SK-N-MC (cell line): ENCODE measurements around the gene BSPRY.

ENCODE experiments used
- DNase-seq: peaks from one replicate; pipeline ENCODE4 v3.0.0-alpha.2; 2011; ENCODE audit warnings: low read depth, low spot score
- H3K27ac ChIP-seq: fragments of 200-600 bp; sonication (generic); 2 replicates; pipeline ENCODE4 v1.5.1; 2016; ENCODE audit warnings: mixed run types
- H3K36me3 ChIP-seq: fragments of 200-600 bp; sonication (generic); 2 replicates; pipeline ENCODE4 v1.6.1; 2017; ENCODE audit warnings: antibody characterized with exemption, low read length, mixed read lengths; ENCODE audit not compliant: insufficient read depth
- H3K4me3 ChIP-seq: fragments of 200-600 bp; sonication (generic); 2 replicates; pipeline ENCODE4 v1.5.1; 2016
- H3K9ac ChIP-seq: fragments of 200-600 bp; sonication (generic); 2 replicates; pipeline ENCODE4 v1.8.0; 2017; ENCODE audit warnings: mixed run types, mixed read lengths; ENCODE audit not compliant: insufficient read length
- H3K9me3 ChIP-seq: fragments of 200-600 bp; sonication (generic); 2 replicates; pipeline ENCODE4 v1.6.1; 2017; ENCODE audit warnings: low read depth, mild to moderate bottlenecking, antibody characterized with exemption, low read length, moderate library complexity, mixed read lengths
- EZH2 ChIP-seq: fragments of 200-600 bp; sonication (generic); IDR thresholded peaks from one replicate; pipeline ENCODE4 v1.6.1; 2017; ENCODE audit warnings: antibody characterized with exemption
- FOXP2 ChIP-seq: optimal IDR thresholded peaks from 2 replicates; pipeline ENCODE3; 2011; ENCODE audit warnings: mild to moderate bottlenecking, moderate library complexity; ENCODE audit not compliant: insufficient read depth; ENCODE audit errors: extremely low read length, control extremely low read depth
- POLR2AphosphoS5 ChIP-seq: IDR thresholded peaks from 2 replicates; pipeline ENCODE4 v1.6.1; 2012; ENCODE audit warnings: mild to moderate bottlenecking, low read depth, low read length, borderline replicate concordance

BSPRY gene

DNA sequence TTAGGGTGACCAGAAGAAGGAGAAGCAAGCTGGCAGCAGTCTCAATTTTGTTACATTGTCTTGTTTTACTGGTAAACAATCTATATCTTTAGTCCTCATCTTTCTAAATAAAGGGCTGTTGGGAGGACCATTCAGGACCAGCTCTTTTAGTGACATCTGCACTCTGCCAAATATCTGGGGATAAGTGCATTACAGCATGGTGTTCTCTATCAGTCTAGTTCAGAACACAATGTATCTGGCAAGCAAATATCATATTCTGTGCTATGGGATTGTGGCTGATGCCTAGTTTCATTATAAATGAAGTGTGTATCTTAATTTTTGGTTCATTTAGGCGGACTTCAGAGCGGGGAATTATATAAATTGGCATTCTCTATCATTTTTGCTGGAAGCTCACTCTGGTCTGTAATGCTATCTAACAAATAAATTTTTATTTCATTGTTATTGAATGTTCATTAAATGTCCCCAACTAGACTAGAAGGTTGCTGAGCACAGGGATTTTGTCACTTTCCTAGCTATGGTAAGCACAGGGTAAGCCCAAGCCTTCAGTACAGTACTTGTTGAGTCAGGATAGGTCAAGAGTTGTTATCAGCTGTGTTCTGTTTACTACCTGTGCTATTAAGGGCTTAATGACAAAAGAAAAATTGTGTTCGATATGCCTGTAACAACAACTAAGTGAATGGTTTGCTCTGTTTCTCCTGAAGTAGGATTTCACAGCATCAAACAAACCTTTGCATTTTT is 21.1 kb upstream of the BSPRY start:
- Histone ChIP-seq H3K9ac (no peak overlapping the region), H3K9me3 (no peaks in the 10 kb centered on the region), H3K4me3 (no peak overlapping the region), H3K27ac (no peak overlapping the region), H3K36me3 (no peaks in the 10 kb centered on the region)
- DNase-seq: no peak
- TF ChIP-seq EZH2 (no peak), FOXP2 (no peak), POLR2AphosphoS5 (no peak)

GRCh38 chr9:113331780-113332179 is 17.6 kb upstream of the BSPRY start:
- Histone ChIP-seq H3K27ac (no peak overlapping the region), H3K9me3 (no peaks in the 10 kb centered on the region), H3K4me3 (no peak overlapping the region), H3K36me3 (no peaks in the 10 kb centered on the region), H3K9ac (no peak overlapping the region)
- TF ChIP-seq POLR2AphosphoS5 (no peak), FOXP2 (no peak), EZH2 (no peak)
- no peak for DNase-seq

DNA sequence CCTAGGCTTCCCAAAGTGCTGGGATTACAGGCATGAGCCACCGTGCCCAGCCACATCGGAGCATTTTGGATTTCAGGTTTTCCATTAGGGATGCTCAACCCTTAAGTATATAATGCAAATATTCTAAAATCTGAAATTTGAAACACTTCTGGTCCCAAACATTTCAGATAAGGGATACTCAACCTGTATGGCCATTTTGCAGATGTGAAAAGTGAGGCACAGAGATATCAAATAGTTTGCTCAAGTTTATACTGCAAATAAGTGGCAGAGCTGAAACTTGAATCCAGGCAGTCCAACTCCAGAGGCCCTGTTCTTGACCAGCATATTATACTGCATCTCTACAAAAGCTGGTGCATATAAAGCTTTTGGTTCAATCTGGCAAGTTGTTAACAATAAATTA is 11.6 kb upstream of the BSPRY start:
- DNase-seq: no peak
- TF ChIP-seq EZH2 (no peak), FOXP2 (no peak), POLR2AphosphoS5 (no peak)
- Histone ChIP-seq H3K9ac (no peak overlapping the region), H3K36me3 (no peaks in the 10 kb centered on the region), H3K27ac (no peak overlapping the region), H3K4me3 (no peak overlapping the region), H3K9me3 (no peaks in the 10 kb centered on the region)

DNA sequence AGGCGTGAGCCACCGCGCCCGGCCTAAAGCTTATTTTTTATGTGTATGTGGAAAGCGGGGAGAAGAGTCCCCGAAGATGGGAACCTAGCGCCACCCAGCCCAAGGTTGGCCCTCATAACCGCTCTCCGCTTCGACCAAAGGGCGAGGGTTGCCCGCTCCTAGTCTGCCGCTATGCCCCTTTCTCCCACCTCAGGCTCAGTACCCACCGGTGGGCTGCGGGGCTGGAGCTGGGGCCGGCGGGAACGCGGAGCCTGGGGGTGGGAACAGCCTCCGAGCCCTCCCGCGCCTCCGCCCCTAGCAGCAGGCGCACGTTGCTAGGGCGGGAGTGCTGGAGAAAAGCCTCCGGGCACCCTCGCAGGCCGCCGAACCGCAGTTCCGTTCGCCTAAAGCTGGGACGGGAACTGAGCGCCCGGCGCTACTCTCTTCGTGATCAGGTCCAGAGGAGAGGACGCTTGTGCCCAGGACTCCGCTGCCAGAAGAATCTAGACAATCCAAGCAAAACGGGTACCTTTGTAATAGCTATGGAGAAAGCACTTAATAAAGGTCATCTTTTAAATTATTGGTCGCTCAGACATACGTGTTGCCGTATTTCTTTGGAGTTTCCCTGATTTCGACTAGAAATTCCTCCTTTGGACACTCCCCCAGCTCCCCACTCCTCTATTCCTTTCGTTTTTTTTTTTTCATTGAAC is 9.2 kb upstream of the BSPRY start, which contains the start of gene WDR31:
Gene WDR31, minus strand, starts transcription at position 265 of the 689 bp plus-strand sequence. CDS start 8,253 bp downstream, outside the sequence.
- Histone ChIP-seq H3K27ac (peak within 1 kb of the TSS; percentile 65; the same call in 1 of the 2 replicates), H3K36me3 (no peaks in the 10 kb centered on the region), H3K9ac (peak within 1 kb of the TSS; percentile 84), H3K4me3 (peak within 1 kb of the TSS; percentile 95), H3K9me3 (no peaks in the 10 kb centered on the region)
- TF ChIP-seq EZH2: no peak
- peak; percentile 74 for TF ChIP-seq FOXP2
- peak; percentile 91 for TF ChIP-seq POLR2AphosphoS5
- peak; percentile 28 for DNase-seq

GRCh38 chr9:113341712-113342410 is 7.5 kb upstream of the BSPRY start:
- Histone ChIP-seq H3K9ac (no peak overlapping the region), H3K27ac (no peak overlapping the region), H3K36me3 (no peaks in the 10 kb centered on the region), H3K9me3 (no peaks in the 10 kb centered on the region), H3K4me3 (no peak overlapping the region)
- TF ChIP-seq FOXP2 (no peak), EZH2 (no peak), POLR2AphosphoS5 (no peak)
- DNase-seq: no peak

DNA sequence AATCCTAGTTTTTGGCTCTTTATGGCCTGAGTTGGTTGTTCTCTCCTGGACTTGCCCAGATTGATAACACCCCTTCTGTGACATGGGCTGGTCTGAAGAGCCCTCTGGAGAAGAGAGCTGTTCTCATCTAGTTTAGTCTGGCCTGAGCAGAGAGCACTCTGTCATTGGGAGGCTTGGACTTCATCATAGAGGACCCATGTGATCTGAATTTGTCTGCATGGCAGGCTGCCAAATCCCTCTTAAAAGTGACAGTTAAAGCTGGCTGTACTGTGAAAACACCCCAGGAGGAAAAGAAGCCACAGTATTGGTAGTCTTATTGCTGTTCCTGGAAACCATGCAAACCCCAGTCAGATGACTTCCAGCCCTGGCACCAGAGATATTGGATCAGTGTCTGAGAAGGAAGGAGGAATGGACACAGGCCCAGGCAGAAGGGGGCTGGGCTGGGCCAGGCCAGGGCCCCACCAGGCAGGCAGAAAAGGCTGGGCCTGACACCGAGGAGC is 5.6 kb upstream of the BSPRY start:
- TF ChIP-seq EZH2 (no peak), FOXP2 (no peak), POLR2AphosphoS5 (no peak)
- peak; percentile 37 for DNase-seq
- H3K27ac ChIP-seq: 0 out of 2 replicates have a peak overlapping the region, but pooled peaks have one; percentile 4

DNA sequence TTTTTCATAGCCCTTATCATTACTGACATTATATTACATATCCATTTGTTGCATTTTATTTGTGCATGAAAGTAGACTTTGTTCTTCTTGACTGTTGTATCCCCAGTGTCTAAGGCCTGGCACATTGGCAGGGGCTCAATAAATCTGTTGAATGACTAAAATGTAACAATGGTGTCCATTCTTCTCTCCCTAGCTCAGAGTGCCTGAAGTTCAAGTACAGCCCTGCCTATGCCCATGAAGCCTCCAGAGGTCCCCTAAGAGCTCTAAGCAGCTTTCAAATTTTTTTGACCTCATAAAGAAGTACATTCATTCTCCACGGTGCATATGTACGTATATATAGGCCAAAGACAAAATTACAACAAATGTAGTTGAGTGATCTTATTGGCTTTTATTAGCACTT is 4.2 kb upstream of the BSPRY start:
- Histone ChIP-seq H3K9me3 (no peaks in the 10 kb centered on the region), H3K36me3 (no peaks in the 10 kb centered on the region), H3K4me3 (no peak overlapping the region), H3K27ac (no peak overlapping the region), H3K9ac (no peak overlapping the region)
- TF ChIP-seq FOXP2 (no peak), POLR2AphosphoS5 (no peak), EZH2 (no peak)
- no peak for DNase-seq

More for the DNA sequence above, 5.6 kb upstream of the BSPRY start:
- no peaks in the 10 kb centered on the region for H3K36me3 ChIP-seq
- H3K9me3 ChIP-seq: no peaks in the 10 kb centered on the region
- no peak overlapping the region for H3K4me3 ChIP-seq
- H3K9ac ChIP-seq: peak overlapping the region; percentile 7

- Histone ChIP-seq H3K9ac (no peak overlapping the region), H3K9me3 (no peaks in the 10 kb centered on the region), H3K36me3 (no peaks in the 10 kb centered on the region), H3K4me3 (no peak overlapping the region), H3K27ac (no peak overlapping the region)
- no peak for DNase-seq
- no peak for TF ChIP-seq POLR2AphosphoS5
- no peak for TF ChIP-seq EZH2
- TF ChIP-seq FOXP2: no peak
Observed at GRCh38 chr9:113345671-113346070, 3.7 kb upstream of the BSPRY start.
